Activated T-cell treated with anti-CD3 and anti-CD28 coated beads, Interleukin-2, amount 50 U/mL, for 48 hours (primary cell): ENCODE data around the gene OR2T6.
"Not testable (repeated sequence)": the region's sequence is repeated elsewhere in the genome, so short reads cannot be mapped to it uniquely, and the experiment has no call there.

ENCODE experiments used
- DNase-seq, 2 experiments: peaks; one replicate each; pipeline ENCODE4 v3.0.0-alpha.2; 2020

The OR2T6 gene

GRCh38 chr1:248434913-248435312 lies 59.4 kb downstream of the OR2T6 start:
- DNase-seq = not testable (repeated sequence)

GRCh38 chr1:248436303-248436702 lies 60.8 kb downstream of the OR2T6 start:
- DNase-seq = not testable (repeated sequence)

- DNase-seq = not testable (repeated sequence)
Measured at GRCh38 chr1:248438668-248439067, 63.1 kb downstream of the OR2T6 start.

GRCh38 chr1:248439283-248439682 lies 63.7 kb downstream of the OR2T6 start:
- not testable (repeated sequence) for DNase-seq
